ENCODE results near the gene MVP. TPM values are rescaled to one million over a fixed set of nuclear protein-coding genes. Genes with fewer than 3 reads are reported as not detected.
"Not testable (repeated sequence)": the region's sequence is repeated elsewhere in the genome, so short reads cannot be mapped to it uniquely, and the experiment has no call there.

MVP gene
- polyA plus RNA-seq, 1 donor, result 128 TPM

GRCh38 chr16:29860218-29860617 lies 40.0 kb downstream of the MVP start:
- Histone ChIP-seq H3K27ac (ENCODE audit: low read length) (no peak overlapping the region), H3K4me1 (ENCODE audit: control insufficient read depth, insufficient read depth, low read length) (peaks cover 18% of the 10 kb centered on the region), H3K9me3 (ENCODE audit: control insufficient read depth, low read depth, low read length) (no peaks in the 10 kb centered on the region), H3K36me3 (ENCODE audit: control insufficient read depth, insufficient read depth, low read length) (peaks cover 30% of the 10 kb centered on the region), H3K4me3 (ENCODE audit: low read length) (no peak overlapping the region), H3K27me3 (ENCODE audit: control insufficient read depth, insufficient read depth, low read length) (no peaks in the 10 kb centered on the region)
- WGBS (ENCODE audit: insufficient coverage, low lambda C conversion rate), result 40% methylated on average over 1 of the region's 9 CpGs
- no peak for DNase-seq

GRCh38 chr16:29862383-29862883 lies 42.2 kb downstream of the MVP start:
- H3K27ac ChIP-seq (ENCODE audit: low read length), result peak overlapping the region; percentile 91
- H3K4me1 ChIP-seq (ENCODE audit: control insufficient read depth, insufficient read depth, low read length), result peaks cover 18% of the 10 kb centered on the region
- no peaks in the 10 kb centered on the region for H3K9me3 ChIP-seq (ENCODE audit: control insufficient read depth, low read depth, low read length)
- peaks cover 30% of the 10 kb centered on the region for H3K36me3 ChIP-seq (ENCODE audit: control insufficient read depth, insufficient read depth, low read length)
- WGBS (ENCODE audit: insufficient coverage, low lambda C conversion rate), result 0% methylated on average over 1 of the region's 27 CpGs
- peak in 1 of 2 donors; percentile 54 for DNase-seq
- no peaks in the 10 kb centered on the region for H3K27me3 ChIP-seq (ENCODE audit: control insufficient read depth, insufficient read depth, low read length)
- peak overlapping the region; percentile 88 for H3K4me3 ChIP-seq (ENCODE audit: low read length)

- 0% methylated on average over 3 of the region's 57 CpGs for WGBS (ENCODE audit: insufficient coverage, low lambda C conversion rate)
- peak; percentile 97 to 98 for DNase-seq
- peaks cover 29% of the 10 kb centered on the region for H3K36me3 ChIP-seq (ENCODE audit: control insufficient read depth, insufficient read depth, low read length)
- H3K9me3 ChIP-seq (ENCODE audit: control insufficient read depth, low read depth, low read length), result no peaks in the 10 kb centered on the region
- peak within 1 kb of the TSS; percentile 91 for H3K27ac ChIP-seq (ENCODE audit: low read length)
- peak within 1 kb of the TSS; percentile 88 for H3K4me3 ChIP-seq (ENCODE audit: low read length)
- peaks cover 18% of the 10 kb centered on the region for H3K4me1 ChIP-seq (ENCODE audit: control insufficient read depth, insufficient read depth, low read length)
- H3K27me3 ChIP-seq (ENCODE audit: control insufficient read depth, insufficient read depth, low read length), result no peaks in the 10 kb centered on the region
These were observed 42.8 kb downstream of the MVP start, which contains the start of gene CDIPT for GRCh38 chr16:29862884-29863668. TSS of gene CDIPT (minus strand) at chr16:29863226. CDS start at chr16:29862857, 369 bp downstream.

- DNase-seq, result no peak
- Histone ChIP-seq H3K27me3 (ENCODE audit: control insufficient read depth, insufficient read depth, low read length) (no peaks in the 10 kb centered on the region), H3K36me3 (ENCODE audit: control insufficient read depth, insufficient read depth, low read length) (peaks cover 24% of the 10 kb centered on the region), H3K27ac (ENCODE audit: low read length) (peak overlapping the region; percentile 91), H3K4me3 (ENCODE audit: low read length) (peak overlapping the region; percentile 88), H3K9me3 (ENCODE audit: control insufficient read depth, low read depth, low read length) (no peaks in the 10 kb centered on the region), H3K4me1 (ENCODE audit: control insufficient read depth, insufficient read depth, low read length) (peaks cover 18% of the 10 kb centered on the region)
- no CpG with 5 or more reads among the region's 16 CpGs for WGBS (ENCODE audit: insufficient coverage, low lambda C conversion rate)
These were observed 43.4 kb downstream of the MVP start for GRCh38 chr16:29863669-29863984.

- Histone ChIP-seq H3K4me3 (ENCODE audit: low read length) (no peak overlapping the region), H3K27ac (ENCODE audit: low read length) (no peak overlapping the region), H3K27me3 (ENCODE audit: control insufficient read depth, insufficient read depth, low read length) (no peaks in the 10 kb centered on the region), H3K9me3 (ENCODE audit: control insufficient read depth, low read depth, low read length) (no peaks in the 10 kb centered on the region), H3K36me3 (ENCODE audit: control insufficient read depth, insufficient read depth, low read length) (peaks cover 18% of the 10 kb centered on the region), H3K4me1 (ENCODE audit: control insufficient read depth, insufficient read depth, low read length) (peaks cover 18% of the 10 kb centered on the region)
- no peak for DNase-seq
- no CpG with 5 or more reads among the region's 9 CpGs for WGBS (ENCODE audit: insufficient coverage, low lambda C conversion rate)
These were observed 43.9 kb downstream of the MVP start for GRCh38 chr16:29864205-29864604.

GRCh38 chr16:29868396-29869009 lies 48.2 kb downstream of the MVP start:
- Histone ChIP-seq H3K36me3 (ENCODE audit: control insufficient read depth, insufficient read depth, low read length) (peaks cover 7% of the 10 kb centered on the region), H3K9me3 (ENCODE audit: control insufficient read depth, low read depth, low read length) (no peaks in the 10 kb centered on the region), H3K4me1 (ENCODE audit: control insufficient read depth, insufficient read depth, low read length) (peaks cover 4% of the 10 kb centered on the region), H3K27me3 (ENCODE audit: control insufficient read depth, insufficient read depth, low read length) (no peaks in the 10 kb centered on the region), H3K27ac (ENCODE audit: low read length) (no peak overlapping the region), H3K4me3 (ENCODE audit: low read length) (no peak overlapping the region)
- WGBS (ENCODE audit: insufficient coverage, low lambda C conversion rate), result no CpG with 5 or more reads among the region's 8 CpGs
- no peak for DNase-seq

GRCh38 chr16:29869067-29869466 lies 48.8 kb downstream of the MVP start:
- H3K4me3 ChIP-seq (ENCODE audit: low read length); H3K9me3 ChIP-seq (ENCODE audit: control insufficient read depth, low read depth, low read length); H3K27me3 ChIP-seq (ENCODE audit: control insufficient read depth, insufficient read depth, low read length); H3K4me1 ChIP-seq (ENCODE audit: control insufficient read depth, insufficient read depth, low read length); H3K27ac ChIP-seq (ENCODE audit: low read length); H3K36me3 ChIP-seq (ENCODE audit: control insufficient read depth, insufficient read depth, low read length); DNase-seq: not testable (repeated sequence)
- WGBS (ENCODE audit: insufficient coverage, low lambda C conversion rate), result no CpG with 5 or more reads among the region's 8 CpGs

GRCh38 chr16:29871822-29872546 lies 51.7 kb downstream of the MVP start:
- no peak for DNase-seq
- peaks cover 14% of the 10 kb centered on the region for H3K27me3 ChIP-seq (ENCODE audit: control insufficient read depth, insufficient read depth, low read length)
- peaks cover 3% of the 10 kb centered on the region for H3K4me1 ChIP-seq (ENCODE audit: control insufficient read depth, insufficient read depth, low read length)
- no peak overlapping the region for H3K4me3 ChIP-seq (ENCODE audit: low read length)
- peaks cover 7% of the 10 kb centered on the region for H3K36me3 ChIP-seq (ENCODE audit: control insufficient read depth, insufficient read depth, low read length)
- WGBS (ENCODE audit: insufficient coverage, low lambda C conversion rate), result no CpG with 5 or more reads among the region's 16 CpGs
- peaks cover 1% of the 10 kb centered on the region for H3K9me3 ChIP-seq (ENCODE audit: control insufficient read depth, low read depth, low read length)
- H3K27ac ChIP-seq (ENCODE audit: low read length), result no peak overlapping the region

GRCh38 chr16:29873319-29873718 lies 53.1 kb downstream of the MVP start:
- no CpG with 5 or more reads among the region's 26 CpGs for WGBS (ENCODE audit: insufficient coverage, low lambda C conversion rate)

GRCh38 chr16:29875206-29875605 lies 54.9 kb downstream of the MVP start:
- H3K4me3 ChIP-seq (ENCODE audit: low read length), result no peak overlapping the region
- no CpG with 5 or more reads among the region's 6 CpGs for WGBS (ENCODE audit: insufficient coverage, low lambda C conversion rate)

More at GRCh38 chr16:29873319-29873718, 53.1 kb downstream of the MVP start:
- Histone ChIP-seq H3K9me3 (ENCODE audit: control insufficient read depth, low read depth, low read length) (peaks cover 5% of the 10 kb centered on the region), H3K27ac (ENCODE audit: low read length) (no peak overlapping the region), H3K27me3 (ENCODE audit: control insufficient read depth, insufficient read depth, low read length) (peaks cover 23% of the 10 kb centered on the region), H3K4me3 (ENCODE audit: low read length) (no peak overlapping the region), H3K4me1 (ENCODE audit: control insufficient read depth, insufficient read depth, low read length) (peaks cover 7% of the 10 kb centered on the region), H3K36me3 (ENCODE audit: control insufficient read depth, insufficient read depth, low read length) (peaks cover 7% of the 10 kb centered on the region)
- no peak for DNase-seq

More at GRCh38 chr16:29875206-29875605, 54.9 kb downstream of the MVP start:
- Histone ChIP-seq H3K27ac (ENCODE audit: low read length) (no peak overlapping the region), H3K36me3 (ENCODE audit: control insufficient read depth, insufficient read depth, low read length) (peaks cover 7% of the 10 kb centered on the region), H3K27me3 (ENCODE audit: control insufficient read depth, insufficient read depth, low read length) (peaks cover 23% of the 10 kb centered on the region), H3K4me1 (ENCODE audit: control insufficient read depth, insufficient read depth, low read length) (peaks cover 7% of the 10 kb centered on the region), H3K9me3 (ENCODE audit: control insufficient read depth, low read depth, low read length) (peaks cover 5% of the 10 kb centered on the region)
- no peak for DNase-seq
